Colonic mucosa (tissue), 4 donors: Measurements from ENCODE around the gene SH3BP2. TPM values are rescaled to one million over a fixed set of nuclear protein-coding genes. Genes with fewer than 3 reads are reported as not detected.
A peak's percentile ranks its signal among the peaks of the same experiment; 100 is the strongest.

Experiments
- DNase-seq: peaks from one replicate; pipeline ENCODE4 v3.0.0-alpha.2; 2020
- H3K27ac ChIP-seq: fragments of 200-600 bp; one replicate; pipeline ENCODE4 v1.8.0; 2021
- H3K27me3 ChIP-seq: fragments of 200-600 bp; one replicate; pipeline ENCODE4 v1.8.0; 2021
- H3K36me3 ChIP-seq: fragments of 200-600 bp; one replicate; pipeline ENCODE4 v1.8.0; 2021
- H3K4me1 ChIP-seq: fragments of 200-600 bp; one replicate; pipeline ENCODE4 v1.8.0; 2021; ENCODE audit warnings: mild to moderate bottlenecking
- H3K4me3 ChIP-seq: fragments of 200-600 bp; one replicate; pipeline ENCODE4 v1.8.0; 2021
- H3K9ac ChIP-seq, 2 donors: one replicate each; pipeline ENCODE4 v1.7.0; 2013; ENCODE audit warnings: control low read depth in 2 of 2, low read depth in 2 of 2, low read length in 2 of 2
- H3K9me3 ChIP-seq: fragments of 200-600 bp; one replicate; pipeline ENCODE4 v1.8.0; 2021
- CTCF ChIP-seq: fragments of 200-600 bp; IDR thresholded peaks from one replicate; pipeline ENCODE4 v1.8.0; 2022; ENCODE audit warnings: antibody characterized with exemption, mild to moderate bottlenecking
- intact Hi-C: fragments of 100-400 bp; cut with DNase I; formaldehyde crosslinking; loops from one replicate; pipeline ENCODE4 v1.14.1; 2022
- total RNA-seq, 2 donors: library from RNA; stranded (reverse); fragmentation: NEBNext Ultra II Directional in 1 of 2; extraction: Animal tissue kit (Norgen Biotek cat#: 25700) in 1 of 2; gene quantifications; one replicate each; pipeline ENCODE4 v1.2.1, GENCODE V29; 2021
- donor health status: healthy.
- donor health status: DM: no; HTN: no; CAD: no.
- donor health status: DM: no; HTN: no; CAD: no.

Gene SH3BP2
- total RNA-seq, 2 donors from 2014 or later = 62.2 to 70.8 TPM

- intact Hi-C loops = no loop called here
- Histone ChIP-seq H3K9ac (peak overlapping the region in 1 of 2 donors; percentile 23), H3K9me3 (no peaks in the 10 kb centered on the region), H3K36me3 (peaks cover 4% of the 10 kb centered on the region), H3K4me1 (no peaks in the 10 kb centered on the region), H3K4me3 (no peak overlapping the region), H3K27me3 (no peaks in the 10 kb centered on the region), H3K27ac (no peak overlapping the region)
- DNase-seq = no peak
- TF ChIP-seq CTCF = no peak
These were observed 78.6 kb downstream of the SH3BP2 start for GRCh38 chr4:2871466-2871865.

GRCh38 chr4:2871911-2872310, 79.0 kb downstream of the SH3BP2 start:
- no peak for TF ChIP-seq CTCF
- Histone ChIP-seq H3K9me3 (no peaks in the 10 kb centered on the region), H3K4me3 (no peak overlapping the region), H3K4me1 (no peaks in the 10 kb centered on the region), H3K9ac (peak overlapping the region in 1 of 2 donors; percentile 23), H3K27ac (no peak overlapping the region), H3K27me3 (no peaks in the 10 kb centered on the region), H3K36me3 (peaks cover 4% of the 10 kb centered on the region)
- DNase-seq = no peak
- intact Hi-C loops = no loop called here

GRCh38 chr4:2873329-2873728, 80.4 kb downstream of the SH3BP2 start:
- no peak overlapping the region for H3K9ac ChIP-seq
- intact Hi-C loops = no loop called here
- H3K27me3 ChIP-seq = no peaks in the 10 kb centered on the region
- no peak for TF ChIP-seq CTCF
- no peaks in the 10 kb centered on the region for H3K9me3 ChIP-seq
- peaks cover 4% of the 10 kb centered on the region for H3K36me3 ChIP-seq
- no peaks in the 10 kb centered on the region for H3K4me1 ChIP-seq
- no peak overlapping the region for H3K4me3 ChIP-seq
- no peak for DNase-seq
- H3K27ac ChIP-seq = peak overlapping the region; percentile 74

- intact Hi-C loops = no loop called here
- Histone ChIP-seq H3K27me3 (no peaks in the 10 kb centered on the region), H3K36me3 (peaks cover 4% of the 10 kb centered on the region), H3K27ac (no peak overlapping the region), H3K9me3 (no peaks in the 10 kb centered on the region), H3K4me1 (no peaks in the 10 kb centered on the region), H3K9ac (no peak overlapping the region), H3K4me3 (no peak overlapping the region)
- DNase-seq = no peak
- no peak for TF ChIP-seq CTCF
These were observed 82.0 kb downstream of the SH3BP2 start for GRCh38 chr4:2874861-2875260.

GRCh38 chr4:2875556-2875955, 82.7 kb downstream of the SH3BP2 start:
- no peak overlapping the region for H3K4me3 ChIP-seq

More at GRCh38 chr4:2875556-2875955, 82.7 kb downstream of the SH3BP2 start:
- peaks cover 4% of the 10 kb centered on the region for H3K36me3 ChIP-seq
- intact Hi-C loops = no loop called here
- DNase-seq = no peak
- H3K27me3 ChIP-seq = no peaks in the 10 kb centered on the region
- TF ChIP-seq CTCF = no peak
- no peaks in the 10 kb centered on the region for H3K9me3 ChIP-seq
- H3K4me1 ChIP-seq = no peaks in the 10 kb centered on the region
- H3K27ac ChIP-seq = no peak overlapping the region
- H3K9ac ChIP-seq = no peak overlapping the region
